ENCODE data around the gene RNF168.
"Not testable (repeated sequence)": the region's sequence is repeated elsewhere in the genome, so short reads cannot be mapped to it uniquely, and the experiment has no call there.

The RNF168 gene, protein sequence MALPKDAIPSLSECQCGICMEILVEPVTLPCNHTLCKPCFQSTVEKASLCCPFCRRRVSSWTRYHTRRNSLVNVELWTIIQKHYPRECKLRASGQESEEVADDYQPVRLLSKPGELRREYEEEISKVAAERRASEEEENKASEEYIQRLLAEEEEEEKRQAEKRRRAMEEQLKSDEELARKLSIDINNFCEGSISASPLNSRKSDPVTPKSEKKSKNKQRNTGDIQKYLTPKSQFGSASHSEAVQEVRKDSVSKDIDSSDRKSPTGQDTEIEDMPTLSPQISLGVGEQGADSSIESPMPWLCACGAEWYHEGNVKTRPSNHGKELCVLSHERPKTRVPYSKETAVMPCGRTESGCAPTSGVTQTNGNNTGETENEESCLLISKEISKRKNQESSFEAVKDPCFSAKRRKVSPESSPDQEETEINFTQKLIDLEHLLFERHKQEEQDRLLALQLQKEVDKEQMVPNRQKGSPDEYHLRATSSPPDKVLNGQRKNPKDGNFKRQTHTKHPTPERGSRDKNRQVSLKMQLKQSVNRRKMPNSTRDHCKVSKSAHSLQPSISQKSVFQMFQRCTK

GRCh38 chr3:196503196-196504076 lies at the start of gene RNF168:
RNF168 (minus strand) TSS chr3:196503768; CDS start chr3:196503173, 595 bp downstream.
- peak; percentile 94 for DNase-seq

DNA sequence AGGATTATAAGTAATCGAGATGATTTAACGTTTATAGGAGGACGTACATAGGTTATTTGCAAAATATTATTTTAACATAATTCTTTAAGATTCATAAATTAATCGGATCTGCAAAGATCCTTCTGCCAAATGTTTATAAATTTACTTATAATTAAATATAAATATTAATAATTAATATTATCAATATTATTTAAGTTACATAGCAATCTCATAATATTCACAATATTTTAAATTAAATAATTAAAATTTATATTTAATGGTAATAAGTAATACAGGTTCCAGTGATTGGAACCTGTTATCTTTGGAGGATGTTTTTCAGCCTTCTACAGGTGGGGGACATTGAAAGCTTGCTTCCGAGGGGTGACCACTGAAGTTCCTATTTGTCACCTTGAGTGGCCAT lies 48.7 kb upstream of the RNF168 start:
- DNase-seq: no peak

DNA sequence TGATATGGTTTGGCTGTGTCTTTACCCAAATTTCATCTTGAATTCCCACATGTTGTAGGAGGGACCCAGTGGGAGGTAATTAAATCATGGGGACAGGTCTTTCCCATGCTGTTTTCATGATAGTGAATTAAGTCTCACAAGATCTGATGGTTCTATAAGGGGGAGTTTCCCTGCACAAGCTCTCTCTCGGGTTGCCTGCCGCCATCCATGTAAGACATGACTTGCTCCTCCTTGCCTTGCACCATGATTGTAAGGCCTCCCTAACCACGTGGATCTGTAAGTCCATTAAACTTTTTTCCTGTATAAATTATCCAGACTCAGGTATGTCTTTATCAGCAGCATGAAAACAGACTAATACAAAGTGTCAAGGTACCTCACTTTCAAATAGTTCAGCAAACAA lies 46.6 kb upstream of the RNF168 start:
- not testable (repeated sequence) for DNase-seq

DNA sequence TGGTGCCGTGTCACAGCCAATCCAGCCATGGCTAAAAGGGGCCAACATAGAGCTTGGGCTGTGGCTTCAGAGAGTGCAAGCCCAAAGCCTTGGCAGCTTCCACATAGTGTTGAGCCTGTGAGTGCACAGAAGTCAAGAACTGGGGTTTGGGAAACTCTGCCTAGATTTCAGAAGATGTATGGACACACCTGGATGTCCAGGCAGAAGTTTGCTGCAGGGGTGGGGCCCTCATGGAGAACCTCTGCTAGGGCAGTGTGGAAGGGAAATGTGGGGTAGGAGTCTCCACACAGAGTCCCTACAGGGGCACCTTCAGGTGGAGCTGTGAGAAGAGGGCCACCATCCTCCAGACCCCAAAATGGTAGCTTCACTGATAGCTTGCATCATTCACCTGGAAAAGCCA lies 45.7 kb upstream of the RNF168 start:
- not testable (repeated sequence) for DNase-seq

DNA sequence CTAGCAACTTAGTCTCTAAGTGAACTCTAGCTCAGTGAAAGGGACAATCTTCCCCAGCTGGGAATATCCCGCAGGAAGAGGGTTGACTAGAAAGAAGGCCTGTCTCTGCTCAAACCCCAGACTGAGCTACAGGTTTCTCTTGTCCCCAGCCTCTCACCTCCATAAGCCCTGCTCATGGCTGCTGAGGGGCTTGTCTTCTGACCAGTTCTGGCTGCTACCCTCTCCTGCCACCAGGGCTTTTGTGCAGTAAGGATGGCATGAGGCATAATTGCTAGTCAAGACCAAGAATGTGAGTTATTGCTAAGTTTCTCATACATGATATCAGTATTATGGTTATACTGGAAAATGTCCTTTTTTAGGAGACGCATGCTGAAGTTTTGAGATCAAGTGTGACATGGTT lies 43.5 kb upstream of the RNF168 start:
- no peak for DNase-seq

DNA sequence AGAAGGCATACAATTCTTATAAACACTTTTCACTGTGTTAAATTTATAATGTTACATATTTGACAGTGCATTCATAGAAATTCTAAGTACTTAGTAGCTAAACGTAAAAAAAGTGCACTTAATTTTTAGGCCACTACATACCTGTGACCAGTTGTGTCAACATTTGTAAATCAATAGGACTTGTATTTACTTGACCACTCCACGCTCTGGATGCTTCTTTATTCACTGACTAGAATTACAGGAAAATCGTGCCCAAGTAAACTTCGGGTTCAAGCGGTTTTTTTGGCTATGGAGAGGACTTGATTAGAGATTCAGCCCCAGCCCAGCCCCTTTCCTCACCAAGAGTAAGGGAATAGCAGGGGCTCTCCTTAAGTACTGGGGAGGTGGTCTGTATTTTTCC lies 43.0 kb upstream of the RNF168 start:
- DNase-seq: no peak

DNA sequence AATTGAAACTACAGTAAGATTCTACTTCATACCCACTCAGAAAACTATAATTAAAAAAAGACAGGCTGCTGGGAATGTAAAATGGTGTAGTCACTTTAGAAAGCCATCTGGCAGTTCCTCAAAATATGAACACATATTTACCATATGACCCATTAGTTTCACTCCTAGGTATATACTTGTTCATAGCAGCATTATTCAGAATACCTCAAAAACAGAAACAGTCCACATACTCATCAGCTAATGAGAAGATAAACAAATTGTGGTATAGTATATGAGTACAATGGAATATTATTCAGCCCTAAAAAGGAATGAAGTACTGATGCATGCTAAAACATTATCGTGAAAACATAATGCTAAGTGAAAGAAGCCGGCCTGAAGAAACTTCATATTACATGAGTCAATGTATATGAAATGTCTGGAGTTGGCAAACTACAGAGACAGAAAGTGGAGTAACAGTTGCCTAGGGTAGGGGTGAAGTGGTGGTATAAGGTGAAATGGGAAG lies 41.0 kb upstream of the RNF168 start:
- no peak for DNase-seq

- DNase-seq: no peak
These were observed 38.3 kb upstream of the RNF168 start for GRCh38 chr3:196541684-196542445.

- peak; percentile 65 for DNase-seq
These were observed 33.9 kb upstream of the RNF168 start for GRCh38 chr3:196537319-196537984.

GRCh38 chr3:196533260-196533681 lies 29.7 kb upstream of the RNF168 start:
- no peak for DNase-seq

GRCh38 chr3:196531418-196531817 lies 27.9 kb upstream of the RNF168 start:
- DNase-seq: no peak

GRCh38 chr3:196528639-196529233 lies 25.2 kb upstream of the RNF168 start:
- peak; percentile 61 for DNase-seq

DNA sequence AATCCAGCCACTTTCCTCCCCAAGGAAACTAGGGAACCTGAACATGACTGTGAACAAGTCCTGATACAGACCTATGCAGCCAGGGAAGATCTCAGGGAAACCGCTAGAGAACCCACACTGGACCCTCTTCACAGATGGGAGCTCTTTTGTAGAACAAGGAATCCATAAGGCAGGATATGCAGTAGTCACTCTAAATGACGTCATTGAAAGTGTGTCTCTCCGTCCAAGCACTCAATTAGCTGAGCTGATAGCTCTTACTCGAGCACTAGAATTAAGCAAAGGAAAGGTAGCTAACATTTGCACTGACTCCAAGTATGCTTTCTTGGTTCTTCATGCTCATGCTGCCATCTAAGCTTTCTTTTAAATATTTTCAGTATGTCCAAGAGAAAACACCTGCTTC lies 21.6 kb upstream of the RNF168 start:
- DNase-seq: no peak

DNA sequence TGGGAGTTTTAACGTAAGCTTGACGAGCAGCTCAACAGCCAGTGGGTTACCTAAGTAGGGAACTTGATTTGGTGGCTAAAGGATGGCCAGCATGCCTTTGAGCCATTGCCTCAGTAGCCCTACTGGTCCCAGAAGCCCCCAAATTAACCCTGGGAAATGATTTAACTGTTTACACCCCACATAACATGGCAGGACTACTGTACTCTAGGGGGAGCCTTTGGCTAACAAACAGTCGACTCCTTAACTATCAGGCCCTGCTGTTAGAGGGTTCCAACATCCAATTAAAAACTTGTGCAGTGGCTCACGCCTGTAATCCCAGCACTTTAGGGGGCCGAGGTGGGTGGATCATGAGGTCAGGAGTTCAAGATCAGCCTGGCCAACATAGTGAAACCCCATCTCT lies 21.0 kb upstream of the RNF168 start:
- no peak for DNase-seq

GRCh38 chr3:196523841-196524240 lies 20.3 kb upstream of the RNF168 start:
- DNase-seq: no peak

- DNase-seq: not testable (repeated sequence)
These were observed 17.7 kb upstream of the RNF168 start for GRCh38 chr3:196521291-196521690.

- no peak for DNase-seq
These were observed 16.1 kb upstream of the RNF168 start for GRCh38 chr3:196519718-196520082.

- DNase-seq: peak; percentile 55
These were observed 15.6 kb upstream of the RNF168 start for GRCh38 chr3:196518966-196519717.

DNA sequence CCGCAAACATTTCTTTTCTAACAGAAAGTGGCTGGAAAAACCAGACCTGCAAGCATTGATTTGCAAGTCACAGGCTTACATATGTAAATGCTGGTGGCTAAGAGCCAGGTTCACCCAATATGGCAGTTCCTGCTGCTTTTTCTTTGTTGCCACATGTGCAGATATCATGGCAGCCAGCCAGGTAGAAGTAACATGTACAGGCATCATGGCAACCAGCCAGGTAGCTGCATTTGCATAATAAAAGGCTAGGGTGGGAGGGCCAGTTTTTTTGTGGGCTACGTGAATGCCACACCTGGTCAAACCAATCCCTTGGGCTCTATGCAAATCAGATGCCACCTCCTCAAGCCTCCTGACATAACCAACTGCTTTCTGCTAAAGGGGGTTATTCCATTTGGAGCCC lies 14.4 kb upstream of the RNF168 start:
- DNase-seq: no peak

DNA sequence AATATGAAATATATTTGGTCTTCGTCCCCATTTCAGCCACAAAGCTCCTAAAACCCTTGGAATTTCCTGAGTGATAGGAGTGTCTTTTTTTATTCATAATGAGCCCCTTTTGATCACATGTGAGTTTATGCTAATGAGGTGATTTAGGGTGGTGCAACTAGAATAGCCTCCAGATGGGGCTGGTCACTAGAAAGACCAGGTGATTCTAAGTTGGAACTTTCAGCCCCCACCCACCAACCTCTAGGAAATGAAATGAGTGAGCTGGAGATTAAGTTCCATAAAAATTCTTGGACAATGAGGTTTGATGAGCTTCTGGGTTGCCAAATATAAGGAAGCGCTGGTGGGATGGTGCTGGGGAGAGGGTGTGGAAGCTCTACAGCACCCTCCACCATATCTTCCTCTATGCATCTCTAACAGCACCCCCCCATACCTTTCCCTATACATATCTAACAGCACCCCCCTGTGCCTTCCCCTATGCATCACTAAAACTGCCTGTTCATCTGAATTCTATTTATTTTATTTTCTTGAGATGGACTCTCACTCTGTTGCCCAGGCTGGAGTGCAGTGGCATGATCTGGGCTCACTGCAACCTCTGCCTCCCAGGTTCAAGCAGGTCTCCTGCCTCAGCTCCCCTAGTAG lies 13.7 kb upstream of the RNF168 start:
- no peak for DNase-seq

Data from CD4-positive, alpha-beta T cell treated with Interleukin-4 for 4 hours (primary cell).